ENCODE measurements around the gene TNIK. TPM values are rescaled to one million over a fixed set of nuclear protein-coding genes. Genes with fewer than 3 reads are reported as not detected.

The TNIK gene
- total RNA-seq, 1 donor from 2014 or later, result 39.9 TPM

DNA sequence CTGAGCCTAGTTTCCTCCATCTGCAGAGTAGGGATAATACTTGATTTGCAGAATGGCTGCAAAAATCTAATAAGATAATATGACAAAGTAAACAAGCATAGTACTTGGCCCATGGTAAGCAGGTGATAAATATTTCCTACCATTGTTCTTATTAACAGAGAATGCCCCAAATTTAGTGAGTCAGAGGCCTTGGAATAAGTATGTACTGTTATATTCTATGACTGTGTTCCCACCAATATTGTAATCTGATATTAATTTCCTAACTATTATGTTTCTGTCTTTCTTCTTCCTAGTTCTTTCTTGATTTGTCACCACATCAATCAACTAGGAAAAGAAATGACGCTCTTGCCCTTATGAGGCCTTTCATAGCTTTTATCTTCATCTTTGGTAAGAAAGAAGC is 255.3 kb downstream of the TNIK start:
- intact Hi-C loops (cut with micrococcal nuclease), result no loop called here
- Mint-ChIP-seq H3K4me1 (ENCODE audit: low read depth) (peaks cover 12% of the 10 kb centered on the region), H3K36me3 (ENCODE audit: low read depth) (peaks cover 71% of the 10 kb centered on the region), H3K9me3 (no peaks in the 10 kb centered on the region), H3K27ac (no peak overlapping the region), H3K27me3 (ENCODE audit: low read depth) (no peaks in the 10 kb centered on the region), H3K4me3 (ENCODE audit: low read depth) (no peak overlapping the region)
- DNase-seq (ENCODE audit: low spot score), result no peak

DNA sequence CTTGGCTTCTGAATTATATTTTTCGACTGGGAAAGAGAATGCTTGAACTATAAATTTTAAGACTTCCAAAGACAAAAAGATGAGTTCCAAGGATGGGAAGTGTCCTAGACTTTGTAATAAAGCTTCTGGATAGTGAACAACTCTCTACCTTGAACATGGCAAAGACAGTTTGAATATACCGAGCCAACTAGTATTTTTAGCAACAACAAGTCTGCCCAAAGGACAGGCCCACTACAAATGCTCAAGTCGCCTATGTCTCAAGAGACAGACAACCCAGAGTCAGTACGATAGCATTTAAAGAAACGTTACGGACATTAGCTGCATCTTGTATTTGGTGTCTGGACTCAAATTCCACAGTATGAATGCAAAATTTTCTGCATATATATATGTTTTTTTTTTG is 258.4 kb downstream of the TNIK start:
- H3K27ac Mint-ChIP-seq, result no peak overlapping the region
- no peak overlapping the region for H3K4me3 Mint-ChIP-seq (ENCODE audit: low read depth)
- intact Hi-C loops (cut with micrococcal nuclease), result no loop called here
- no peak for DNase-seq (ENCODE audit: low spot score)
- peaks cover 79% of the 10 kb centered on the region for H3K36me3 Mint-ChIP-seq (ENCODE audit: low read depth)
- no peaks in the 10 kb centered on the region for H3K27me3 Mint-ChIP-seq (ENCODE audit: low read depth)
- H3K4me1 Mint-ChIP-seq (ENCODE audit: low read depth), result peaks cover 25% of the 10 kb centered on the region
- peaks cover 22% of the 10 kb centered on the region for H3K9me3 Mint-ChIP-seq

DNA sequence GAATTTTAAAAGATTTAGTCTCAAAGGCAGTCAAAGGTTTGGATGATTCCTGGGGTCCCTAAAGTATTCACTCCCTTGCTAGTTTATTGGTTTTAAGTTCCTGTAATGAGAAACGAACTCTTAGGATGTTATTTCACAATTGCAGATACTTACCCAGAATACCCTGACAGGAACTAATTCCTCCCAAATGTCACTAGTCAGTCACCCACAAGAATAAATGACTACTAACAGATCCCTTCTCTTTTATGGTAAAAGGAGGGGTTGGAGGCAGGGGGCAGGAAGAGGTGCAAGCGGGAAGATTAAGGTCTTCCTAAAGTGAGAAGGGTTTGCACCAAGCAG is 259.5 kb downstream of the TNIK start:
- peaks cover 76% of the 10 kb centered on the region for H3K36me3 Mint-ChIP-seq (ENCODE audit: low read depth)
- H3K27me3 Mint-ChIP-seq (ENCODE audit: low read depth), result no peaks in the 10 kb centered on the region
- no peak for DNase-seq (ENCODE audit: low spot score)
- no peak overlapping the region for H3K4me3 Mint-ChIP-seq (ENCODE audit: low read depth)
- H3K4me1 Mint-ChIP-seq (ENCODE audit: low read depth), result peaks cover 23% of the 10 kb centered on the region
- peaks cover 29% of the 10 kb centered on the region for H3K9me3 Mint-ChIP-seq
- H3K27ac Mint-ChIP-seq, result no peak overlapping the region
- intact Hi-C loops (cut with micrococcal nuclease), result no loop called here

DNA sequence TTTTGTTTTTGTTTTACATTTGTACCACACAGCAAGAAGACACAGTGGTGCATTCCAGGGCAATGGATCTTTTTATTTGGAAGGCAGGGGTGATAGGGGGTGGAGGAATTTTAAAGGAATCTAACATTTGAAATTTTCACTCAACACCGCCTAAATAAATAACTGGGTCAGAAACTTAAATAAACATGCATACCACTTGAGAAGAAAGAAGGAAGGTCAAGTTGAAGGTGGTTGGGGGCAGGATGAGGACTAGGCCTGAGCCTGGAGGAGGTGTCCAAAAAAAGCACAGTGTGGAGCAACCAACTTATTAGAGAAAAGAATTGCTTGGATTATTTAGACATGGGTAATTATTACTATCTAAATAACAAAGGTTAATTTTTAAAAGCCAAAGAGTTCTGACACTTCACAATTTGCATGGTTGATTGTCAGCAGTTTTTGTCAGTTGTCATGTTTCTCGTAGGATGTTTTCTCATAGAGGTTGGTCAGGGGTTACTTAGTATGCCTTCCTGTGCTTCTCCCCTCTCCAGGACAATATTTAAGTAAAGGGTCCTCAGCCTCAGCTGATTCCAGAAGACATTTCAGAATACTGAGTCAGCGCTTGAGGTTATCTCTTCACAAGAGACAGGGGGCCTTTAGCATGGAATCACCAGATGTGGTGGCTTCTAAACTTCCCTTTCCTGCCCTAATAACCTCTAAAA is 260.0 kb downstream of the TNIK start:
- peaks cover 72% of the 10 kb centered on the region for H3K36me3 Mint-ChIP-seq (ENCODE audit: low read depth)
- no peak overlapping the region for H3K27ac Mint-ChIP-seq
- H3K4me1 Mint-ChIP-seq (ENCODE audit: low read depth), result peaks cover 20% of the 10 kb centered on the region
- H3K9me3 Mint-ChIP-seq, result peaks cover 29% of the 10 kb centered on the region
- DNase-seq (ENCODE audit: low spot score), result no peak
- no peak overlapping the region for H3K4me3 Mint-ChIP-seq (ENCODE audit: low read depth)
- intact Hi-C loops (cut with micrococcal nuclease), result no loop called here
- H3K27me3 Mint-ChIP-seq (ENCODE audit: low read depth), result no peaks in the 10 kb centered on the region

DNA sequence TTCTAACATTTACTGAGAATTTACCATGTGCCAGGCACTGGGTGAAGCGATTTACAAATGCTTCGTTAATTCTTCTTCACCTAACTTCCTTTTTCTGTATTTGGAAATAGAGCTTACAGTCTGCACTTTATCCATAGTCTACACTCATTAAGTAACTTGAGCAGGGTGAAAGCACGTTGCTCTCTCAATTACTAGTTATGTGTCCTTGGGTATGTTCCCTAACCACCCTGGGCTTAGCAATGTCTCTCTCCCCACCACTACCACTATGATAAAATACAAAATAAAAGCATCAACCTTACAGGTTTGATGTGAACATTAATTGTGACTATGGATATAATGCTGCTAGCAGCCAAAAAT is 260.8 kb downstream of the TNIK start:
- no peak overlapping the region for H3K4me3 Mint-ChIP-seq (ENCODE audit: low read depth)
- no peak for DNase-seq (ENCODE audit: low spot score)
- H3K27ac Mint-ChIP-seq, result no peak overlapping the region
- H3K27me3 Mint-ChIP-seq (ENCODE audit: low read depth), result no peaks in the 10 kb centered on the region
- peaks cover 29% of the 10 kb centered on the region for H3K9me3 Mint-ChIP-seq
- peaks cover 71% of the 10 kb centered on the region for H3K36me3 Mint-ChIP-seq (ENCODE audit: low read depth)
- H3K4me1 Mint-ChIP-seq (ENCODE audit: low read depth), result peaks cover 17% of the 10 kb centered on the region
- intact Hi-C loops (cut with micrococcal nuclease), result no loop called here

DNA sequence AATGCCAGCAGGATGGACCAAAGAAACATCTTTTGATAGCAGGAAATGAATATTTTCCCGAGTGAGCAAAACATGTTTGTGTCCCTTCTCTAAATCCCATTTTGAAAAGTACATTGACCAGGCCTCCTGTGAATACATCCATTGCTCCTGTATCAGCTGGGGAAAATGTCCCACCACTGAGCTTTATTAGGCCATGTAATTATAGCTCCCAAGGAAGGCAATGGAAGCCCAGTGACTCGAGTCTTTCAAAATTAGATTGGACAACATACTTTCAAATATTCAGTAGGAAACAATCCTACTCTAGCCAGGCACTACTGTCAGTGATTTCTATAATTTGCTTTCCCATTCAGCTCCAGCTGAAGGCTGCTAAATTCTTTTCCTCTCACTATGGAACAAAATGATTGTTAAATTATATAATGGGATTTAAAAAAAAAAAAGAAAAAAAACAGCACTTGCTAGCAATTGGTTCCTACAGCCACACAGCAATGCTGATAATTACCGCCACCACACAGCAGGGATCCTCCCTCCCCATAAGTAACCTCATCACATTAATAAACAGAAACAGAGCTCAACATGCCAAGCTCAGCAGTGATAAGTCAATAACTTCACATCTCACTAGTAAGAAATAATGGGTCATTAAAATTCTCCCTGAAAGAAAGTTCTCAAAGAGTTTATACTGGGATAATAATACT is 261.3 kb downstream of the TNIK start:
- no peaks in the 10 kb centered on the region for H3K27me3 Mint-ChIP-seq (ENCODE audit: low read depth)
- no peak overlapping the region for H3K4me3 Mint-ChIP-seq (ENCODE audit: low read depth)
- no peak overlapping the region for H3K27ac Mint-ChIP-seq
- intact Hi-C loops (cut with micrococcal nuclease), result no loop called here
- H3K4me1 Mint-ChIP-seq (ENCODE audit: low read depth), result peaks cover 17% of the 10 kb centered on the region
- no peak for DNase-seq (ENCODE audit: low spot score)
- H3K36me3 Mint-ChIP-seq (ENCODE audit: low read depth), result peaks cover 71% of the 10 kb centered on the region
- peaks cover 29% of the 10 kb centered on the region for H3K9me3 Mint-ChIP-seq

DNA sequence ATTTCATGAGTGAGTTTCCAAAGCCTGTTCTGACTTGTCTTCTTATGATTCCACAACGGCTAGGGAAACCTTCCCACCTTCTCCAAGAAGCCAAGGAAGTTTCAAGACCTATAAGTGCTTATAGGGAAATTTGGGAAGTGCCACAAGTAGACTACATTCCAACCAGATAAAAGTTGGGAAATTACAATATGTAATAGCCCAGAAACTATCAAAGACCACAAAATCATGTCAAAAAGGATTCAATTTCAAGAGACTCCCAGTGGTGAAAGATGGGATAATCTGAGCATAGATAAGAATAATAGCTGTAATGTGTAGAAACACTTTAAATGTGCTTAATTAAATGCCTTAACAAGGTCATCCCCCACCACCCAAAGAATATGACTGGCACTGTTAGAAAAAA is 264.5 kb downstream of the TNIK start:
- DNase-seq (ENCODE audit: low spot score), result no peak
- peaks cover 33% of the 10 kb centered on the region for H3K4me1 Mint-ChIP-seq (ENCODE audit: low read depth)
- H3K4me3 Mint-ChIP-seq (ENCODE audit: low read depth), result no peak overlapping the region
- intact Hi-C loops (cut with micrococcal nuclease), result no loop called here
- H3K36me3 Mint-ChIP-seq (ENCODE audit: low read depth), result peaks cover 81% of the 10 kb centered on the region
- H3K9me3 Mint-ChIP-seq, result peaks cover 29% of the 10 kb centered on the region
- no peaks in the 10 kb centered on the region for H3K27me3 Mint-ChIP-seq (ENCODE audit: low read depth)
- no peak overlapping the region for H3K27ac Mint-ChIP-seq

DNA sequence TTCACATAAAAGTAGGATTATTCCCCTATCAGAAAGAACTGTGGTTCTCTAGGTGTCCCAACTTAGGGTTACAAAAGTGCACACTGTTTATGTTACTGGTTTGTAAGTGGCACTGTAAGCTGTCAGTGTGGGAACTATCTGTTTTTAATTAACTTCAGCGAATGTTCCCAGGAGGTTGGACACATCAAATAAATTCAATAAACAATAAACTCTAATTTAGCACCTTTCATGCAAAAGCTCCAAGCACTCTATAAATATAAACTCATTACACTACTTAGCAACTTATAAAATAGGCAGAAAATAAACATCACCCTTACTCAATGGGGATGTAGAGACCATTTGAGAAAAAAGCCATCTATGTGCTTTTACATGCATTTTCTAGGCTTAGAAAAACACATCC is 265.2 kb downstream of the TNIK start:
- no peak overlapping the region for H3K27ac Mint-ChIP-seq

DNA sequence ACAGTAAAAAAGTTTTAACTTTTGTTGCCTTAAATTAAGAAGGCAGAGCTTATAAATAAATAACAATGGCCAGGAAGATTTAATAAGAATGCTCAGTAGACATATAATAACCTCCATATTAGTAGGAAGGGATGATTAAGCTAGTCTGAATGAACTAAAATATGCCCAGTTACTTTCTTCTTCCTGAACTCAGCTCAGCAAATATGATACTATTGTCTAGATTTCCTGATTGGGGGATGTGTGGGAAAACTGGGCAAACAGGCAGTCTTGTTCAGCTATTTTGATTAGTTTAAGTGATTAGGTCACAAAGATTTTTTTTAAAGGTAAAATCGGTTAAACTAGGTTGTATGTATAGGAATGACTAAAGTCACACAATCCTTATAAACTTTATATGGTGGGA is 266.5 kb downstream of the TNIK start:
- Mint-ChIP-seq H3K9me3 (peaks cover 20% of the 10 kb centered on the region), H3K36me3 (ENCODE audit: low read depth) (peaks cover 83% of the 10 kb centered on the region), H3K4me1 (ENCODE audit: low read depth) (peaks cover 46% of the 10 kb centered on the region), H3K27ac (no peak overlapping the region), H3K27me3 (ENCODE audit: low read depth) (no peaks in the 10 kb centered on the region), H3K4me3 (ENCODE audit: low read depth) (no peak overlapping the region)
- no peak for DNase-seq (ENCODE audit: low spot score)
- intact Hi-C loops (cut with micrococcal nuclease), result loop anchor here (2.0 kb wide), 1 partner anchor 163 kb away; no protein-coding TSS in a partner anchor

More for the DNA sequence above, 265.2 kb downstream of the TNIK start:
- H3K4me1 Mint-ChIP-seq (ENCODE audit: low read depth), result peaks cover 38% of the 10 kb centered on the region
- no peak overlapping the region for H3K4me3 Mint-ChIP-seq (ENCODE audit: low read depth)
- H3K36me3 Mint-ChIP-seq (ENCODE audit: low read depth), result peaks cover 85% of the 10 kb centered on the region
- H3K9me3 Mint-ChIP-seq, result peaks cover 29% of the 10 kb centered on the region
- DNase-seq (ENCODE audit: low spot score), result no peak
- intact Hi-C loops (cut with micrococcal nuclease), result no loop called here
- no peaks in the 10 kb centered on the region for H3K27me3 Mint-ChIP-seq (ENCODE audit: low read depth)

DNA sequence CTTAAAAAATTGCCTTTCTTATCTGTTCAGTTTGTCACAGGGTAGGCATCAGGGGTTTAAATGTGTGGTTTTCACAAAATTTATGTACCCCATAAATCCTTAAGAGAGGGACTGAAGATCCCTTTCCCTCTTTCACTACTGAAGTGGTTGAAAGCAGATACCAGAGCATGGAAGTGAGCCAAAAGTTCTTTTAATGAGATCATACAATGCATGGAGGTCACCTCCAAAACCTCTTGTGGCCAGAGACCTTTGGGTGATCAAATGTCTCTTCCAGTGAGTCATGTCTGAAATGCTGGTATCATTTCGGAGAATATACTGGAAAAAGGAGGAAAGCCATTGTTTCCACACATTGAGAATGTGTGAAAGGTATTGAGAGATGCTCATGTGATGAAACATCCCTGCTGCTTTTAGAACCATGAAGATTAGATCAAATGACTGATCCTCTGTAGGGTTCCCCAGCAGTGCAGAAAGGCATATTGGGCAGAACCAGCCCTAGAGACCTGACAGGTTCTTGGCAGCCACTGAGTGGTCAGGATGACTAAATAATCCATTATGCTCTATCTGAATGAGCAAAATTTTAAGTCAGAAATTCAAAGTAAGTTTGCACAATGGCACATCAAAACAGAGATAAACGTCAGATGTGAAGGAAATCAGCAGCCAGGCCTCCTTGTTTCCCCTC is 267.9 kb downstream of the TNIK start:
- Mint-ChIP-seq H3K27me3 (ENCODE audit: low read depth) (no peaks in the 10 kb centered on the region), H3K36me3 (ENCODE audit: low read depth) (peaks cover 80% of the 10 kb centered on the region)

DNA sequence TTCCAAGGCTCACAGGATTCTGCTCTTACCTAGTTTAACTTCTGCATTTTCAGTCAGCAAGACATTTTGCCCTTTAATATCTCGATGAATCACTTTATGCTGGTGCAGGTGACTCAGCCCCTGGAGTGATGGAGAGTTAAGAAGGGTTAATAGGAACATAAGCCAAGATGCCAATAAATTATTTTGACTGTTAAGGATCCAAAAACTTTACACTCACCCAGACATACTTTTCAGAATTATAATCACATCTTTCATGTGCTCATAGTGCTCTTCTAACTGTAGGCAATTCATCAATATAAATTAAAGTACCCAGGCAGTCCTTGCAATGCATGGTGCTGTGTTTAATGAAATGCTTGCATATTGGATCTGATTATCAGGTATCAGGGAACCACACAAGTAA is 269.5 kb downstream of the TNIK start:
- DNase-seq (ENCODE audit: low spot score), result no peak
- peak overlapping the region; percentile 2 for H3K27ac Mint-ChIP-seq
- intact Hi-C loops (cut with micrococcal nuclease), result no loop called here
- no peaks in the 10 kb centered on the region for H3K9me3 Mint-ChIP-seq
- no peaks in the 10 kb centered on the region for H3K27me3 Mint-ChIP-seq (ENCODE audit: low read depth)
- no peak overlapping the region for H3K4me3 Mint-ChIP-seq (ENCODE audit: low read depth)
- peaks cover 74% of the 10 kb centered on the region for H3K36me3 Mint-ChIP-seq (ENCODE audit: low read depth)
- peaks cover 56% of the 10 kb centered on the region for H3K4me1 Mint-ChIP-seq (ENCODE audit: low read depth)

More for the DNA sequence above, 267.9 kb downstream of the TNIK start:
- Mint-ChIP-seq H3K27ac (peak overlapping the region; percentile 73), H3K9me3 (peaks cover 9% of the 10 kb centered on the region), H3K4me3 (ENCODE audit: low read depth) (no peak overlapping the region), H3K4me1 (ENCODE audit: low read depth) (peaks cover 46% of the 10 kb centered on the region)
- DNase-seq (ENCODE audit: low spot score), result no peak
- intact Hi-C loops (cut with micrococcal nuclease), result loop anchor here (2.0 kb wide), 1 partner anchor 164 kb away; no protein-coding TSS in a partner anchor

DNA sequence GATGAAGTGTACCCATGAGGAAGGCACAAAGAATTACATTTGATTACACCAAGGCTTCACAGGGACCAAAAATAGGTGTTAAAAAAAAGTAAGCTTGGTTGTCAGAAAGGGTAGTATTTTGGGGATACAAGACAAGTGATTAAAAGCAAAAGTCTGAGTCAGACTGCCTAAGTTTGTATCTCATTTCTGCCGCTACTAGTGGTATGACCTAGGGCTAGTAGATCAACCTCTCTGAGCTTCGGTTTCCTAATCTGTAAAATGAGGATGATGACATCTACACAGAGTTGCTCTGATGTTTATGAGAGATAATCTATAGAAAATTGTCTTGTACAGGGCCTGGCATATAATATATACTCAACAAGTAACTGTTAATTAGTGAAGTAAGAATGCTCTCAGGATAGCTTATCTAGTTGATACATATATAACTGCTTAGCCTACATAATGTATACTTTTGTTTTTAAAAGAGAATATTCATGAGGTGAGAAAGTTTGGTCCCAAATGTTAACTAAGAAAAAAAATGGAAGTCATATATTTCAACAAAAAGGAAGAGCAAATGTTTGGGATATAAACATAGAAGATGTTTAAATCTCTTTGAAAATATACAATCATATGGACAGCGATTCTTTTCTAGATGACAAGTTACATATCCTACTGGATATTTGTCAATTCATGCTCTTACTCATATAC is 270.7 kb downstream of the TNIK start:
- no peak overlapping the region for H3K4me3 Mint-ChIP-seq (ENCODE audit: low read depth)
- peaks cover 63% of the 10 kb centered on the region for H3K4me1 Mint-ChIP-seq (ENCODE audit: low read depth)
- DNase-seq (ENCODE audit: low spot score), result no peak
- H3K27me3 Mint-ChIP-seq (ENCODE audit: low read depth), result no peaks in the 10 kb centered on the region
- intact Hi-C loops (cut with micrococcal nuclease), result loop anchor here (1.0 to 10.0 kb wide), 7 partner anchors 36 to 373 kb away; partner anchors contain the start of gene TNIK
- peaks cover 71% of the 10 kb centered on the region for H3K36me3 Mint-ChIP-seq (ENCODE audit: low read depth)
- H3K9me3 Mint-ChIP-seq, result no peaks in the 10 kb centered on the region
- peak overlapping the region; percentile 69 for H3K27ac Mint-ChIP-seq
